HuH-7 (cell line): ENCODE measurements around the gene POLR3GL.

Experiments used
- DNase-seq: peaks from one replicate; pipeline ENCODE4 v3.0.0; 2011; ENCODE audit warnings: low spot score

The POLR3GL gene

DNA sequence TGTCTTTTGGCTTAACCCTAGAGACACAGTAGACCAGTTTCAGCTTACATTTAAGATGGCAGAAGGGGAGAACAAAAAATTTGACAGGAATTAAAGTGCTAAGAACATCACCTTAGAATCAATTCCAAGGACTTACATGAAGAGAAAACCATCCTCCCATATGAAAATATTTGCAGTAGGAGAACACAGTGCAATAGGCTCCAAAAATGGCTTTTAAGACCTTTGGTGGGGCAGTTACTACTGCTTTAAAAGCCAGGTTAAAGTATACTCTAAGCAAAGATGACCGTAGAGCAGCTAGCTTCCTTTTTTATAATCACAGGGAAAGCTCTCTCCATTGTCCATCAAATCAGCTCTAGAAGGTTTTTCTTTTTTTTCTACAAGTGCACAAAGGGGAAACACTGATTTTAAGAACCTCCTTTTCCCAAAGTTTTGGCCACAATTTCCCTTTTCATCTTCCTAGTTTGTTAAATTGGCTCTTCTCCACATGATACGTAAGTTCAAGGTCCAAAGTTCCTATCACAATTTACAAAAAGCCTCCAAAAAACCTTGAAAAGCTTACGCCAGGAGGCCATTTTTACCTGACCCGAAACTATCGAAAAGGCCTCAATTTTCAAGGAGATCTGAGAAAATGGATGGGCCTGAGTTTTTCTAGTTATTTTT, 28.6 kb downstream of the POLR3GL start:
- no peak for DNase-seq

GRCh38 chr1:145993618-145994390, 29.3 kb downstream of the POLR3GL start:
- no peak for DNase-seq

DNA sequence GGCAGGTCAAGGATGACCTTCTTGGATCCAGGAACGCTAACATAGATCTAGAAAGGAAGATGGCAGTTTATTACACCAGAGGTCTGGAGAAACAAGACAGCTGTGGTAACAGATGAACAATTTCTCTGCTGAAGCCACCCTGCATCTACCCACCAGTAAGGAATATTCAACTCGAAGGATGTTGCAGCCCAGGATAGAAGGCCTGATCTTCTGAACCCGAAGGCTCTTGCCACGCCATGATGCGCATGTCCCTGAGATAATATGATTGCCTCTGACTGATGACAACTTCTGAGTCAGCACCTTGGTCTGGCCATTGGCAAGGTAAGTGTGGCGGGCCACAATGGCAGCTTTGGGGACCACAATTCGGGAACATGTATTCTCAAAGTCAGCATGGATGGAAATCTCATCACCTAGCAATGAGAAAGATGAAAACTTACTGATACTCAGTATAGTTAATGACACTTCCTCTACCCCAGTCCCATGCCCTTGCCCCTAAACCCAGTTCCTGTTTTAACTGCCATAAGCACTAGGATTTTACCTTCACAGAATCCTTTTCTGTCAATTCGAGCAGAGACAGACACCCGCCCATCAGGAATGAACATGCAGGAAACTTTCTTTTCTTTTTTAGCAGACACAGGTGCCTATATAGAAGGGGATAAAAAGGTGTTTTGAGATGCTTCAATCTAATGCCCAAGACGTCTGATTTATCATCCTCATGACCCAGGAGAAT, 30.1 kb downstream of the POLR3GL start:
- DNase-seq: no peak

GRCh38 chr1:145995148-145995881, 30.8 kb downstream of the POLR3GL start:
- no peak for DNase-seq

- no peak for DNase-seq
Observed at GRCh38 chr1:145995964-145996432, 31.5 kb downstream of the POLR3GL start.

DNA sequence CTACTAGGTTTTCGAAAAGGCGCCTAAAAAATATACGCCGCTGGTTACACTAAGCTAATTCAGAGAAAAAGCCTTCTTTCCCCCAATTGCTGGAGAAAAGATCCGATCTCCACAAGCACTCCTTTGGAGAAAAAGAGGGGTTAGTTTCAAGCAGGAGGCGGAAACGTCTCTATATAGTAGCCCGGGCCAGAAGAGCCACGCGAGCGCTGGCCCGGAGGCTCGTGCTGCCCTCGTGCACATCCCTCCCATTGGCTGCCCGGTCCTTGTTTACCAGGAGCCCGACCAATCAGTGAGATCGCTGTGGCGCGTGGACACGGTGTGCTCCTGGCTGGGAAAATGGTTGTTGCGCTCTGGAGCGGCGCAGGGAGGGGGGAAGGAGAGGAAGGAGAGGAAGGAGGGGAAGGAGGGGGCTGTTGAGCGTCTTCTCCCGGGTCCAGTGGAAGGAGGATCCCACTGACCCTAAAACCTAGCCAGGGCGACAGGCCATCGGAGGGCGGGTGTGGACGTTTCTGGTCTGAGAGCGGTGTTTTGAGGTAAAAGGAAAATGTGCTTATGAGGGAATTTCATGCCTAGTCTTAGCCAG, 32.0 kb downstream of the POLR3GL start, which contains the start of gene TXNIP:
TSS of gene TXNIP (minus strand) at position 147 of the 583 bp plus-strand sequence. CDS start 313 bp downstream, outside the sequence.
- peak; percentile 92 for DNase-seq

DNA sequence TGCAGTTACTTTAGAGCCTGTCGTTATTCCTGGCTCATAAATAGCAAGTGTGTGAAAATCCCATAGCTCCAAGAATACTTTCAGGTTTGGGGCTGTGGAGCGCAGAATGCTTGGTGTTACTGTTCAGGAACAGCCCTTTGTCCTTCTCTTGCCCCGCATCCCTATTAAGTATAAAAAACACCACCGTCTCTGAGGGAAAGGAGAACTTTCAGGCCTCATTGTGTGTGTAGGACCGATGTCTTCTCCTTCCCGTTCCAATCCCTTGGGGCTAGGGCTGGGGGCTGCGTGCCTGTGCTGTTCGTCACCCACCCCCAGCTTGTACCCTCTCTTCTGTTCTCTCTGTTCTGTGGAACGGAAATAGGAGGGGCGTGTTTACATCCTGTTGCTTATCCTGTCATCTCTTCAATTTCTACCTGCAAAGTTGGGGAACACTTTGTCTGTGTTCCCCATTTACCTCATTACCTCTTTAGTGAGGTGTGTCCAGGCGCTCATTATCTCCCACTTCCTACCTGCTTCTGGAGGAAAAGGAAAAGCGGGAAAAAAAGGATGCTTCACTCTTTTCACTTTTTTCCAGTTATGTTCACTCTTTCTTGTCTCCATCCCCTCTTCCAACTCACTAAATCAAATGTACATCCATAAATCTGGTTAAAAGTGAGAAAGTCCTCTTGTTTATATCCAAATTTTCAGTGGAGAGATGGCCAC, 32.7 kb downstream of the POLR3GL start:
- no peak for DNase-seq

- DNase-seq: no peak
Observed at GRCh38 chr1:145997718-145998023, 33.2 kb downstream of the POLR3GL start.

DNA sequence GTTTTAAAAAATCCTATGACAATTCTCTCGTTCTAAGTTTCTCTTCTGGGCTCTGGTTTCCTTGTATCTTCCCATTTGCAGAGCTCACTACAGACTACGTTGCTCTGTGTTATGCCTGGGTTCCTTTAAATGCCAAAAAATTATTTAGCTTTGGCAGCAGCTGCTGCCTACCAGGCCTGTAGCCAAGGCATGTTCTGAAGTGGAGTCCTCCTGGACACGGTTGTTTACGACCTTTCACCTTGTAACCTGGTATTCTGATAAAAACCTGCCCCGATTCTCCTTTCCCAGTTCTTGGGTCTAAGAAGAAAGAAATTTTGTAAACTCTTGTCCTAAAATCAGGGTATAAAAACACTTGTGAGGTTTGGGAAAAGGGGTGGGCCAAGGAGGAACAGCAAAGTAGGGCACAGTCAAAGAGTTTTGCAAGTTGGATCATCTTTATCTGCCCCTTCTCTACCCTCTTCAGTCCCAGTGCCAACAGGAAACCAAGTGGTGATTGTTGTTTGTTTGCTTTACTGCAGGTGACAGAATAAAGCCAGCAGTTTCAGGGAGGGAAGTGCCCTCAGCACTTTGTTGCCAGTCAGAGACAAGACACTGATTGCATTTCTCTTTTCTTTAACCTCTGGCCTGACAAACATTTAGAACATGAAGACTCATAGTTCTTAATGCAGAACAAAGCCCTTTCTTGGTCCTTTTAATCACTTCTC, 35.0 kb downstream of the POLR3GL start:
- no peak for DNase-seq

DNA sequence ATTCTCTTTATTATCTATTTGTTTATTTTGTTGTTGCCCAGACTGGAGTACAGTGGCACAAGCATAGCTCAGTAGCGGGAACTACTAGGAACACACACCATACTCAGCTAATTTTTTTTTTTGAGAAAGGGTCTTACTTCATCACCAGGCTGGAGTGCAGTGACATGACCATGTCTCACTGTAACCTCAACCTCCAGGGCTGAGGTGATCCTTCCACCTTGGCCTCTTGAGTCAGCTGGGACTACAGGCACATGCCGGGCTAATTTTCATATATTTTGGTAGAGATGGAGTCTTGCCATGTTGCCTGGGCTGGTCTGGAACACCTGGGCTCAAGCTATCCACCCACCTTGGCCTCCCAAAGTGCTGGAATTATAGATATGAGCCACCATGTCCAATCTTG, 37.2 kb downstream of the POLR3GL start:
- no peak for DNase-seq

- DNase-seq: no peak
Observed at GRCh38 chr1:146007489-146008133, 43.1 kb downstream of the POLR3GL start.

GRCh38 chr1:146010126-146010738, 45.7 kb downstream of the POLR3GL start:
- no peak for DNase-seq

DNA sequence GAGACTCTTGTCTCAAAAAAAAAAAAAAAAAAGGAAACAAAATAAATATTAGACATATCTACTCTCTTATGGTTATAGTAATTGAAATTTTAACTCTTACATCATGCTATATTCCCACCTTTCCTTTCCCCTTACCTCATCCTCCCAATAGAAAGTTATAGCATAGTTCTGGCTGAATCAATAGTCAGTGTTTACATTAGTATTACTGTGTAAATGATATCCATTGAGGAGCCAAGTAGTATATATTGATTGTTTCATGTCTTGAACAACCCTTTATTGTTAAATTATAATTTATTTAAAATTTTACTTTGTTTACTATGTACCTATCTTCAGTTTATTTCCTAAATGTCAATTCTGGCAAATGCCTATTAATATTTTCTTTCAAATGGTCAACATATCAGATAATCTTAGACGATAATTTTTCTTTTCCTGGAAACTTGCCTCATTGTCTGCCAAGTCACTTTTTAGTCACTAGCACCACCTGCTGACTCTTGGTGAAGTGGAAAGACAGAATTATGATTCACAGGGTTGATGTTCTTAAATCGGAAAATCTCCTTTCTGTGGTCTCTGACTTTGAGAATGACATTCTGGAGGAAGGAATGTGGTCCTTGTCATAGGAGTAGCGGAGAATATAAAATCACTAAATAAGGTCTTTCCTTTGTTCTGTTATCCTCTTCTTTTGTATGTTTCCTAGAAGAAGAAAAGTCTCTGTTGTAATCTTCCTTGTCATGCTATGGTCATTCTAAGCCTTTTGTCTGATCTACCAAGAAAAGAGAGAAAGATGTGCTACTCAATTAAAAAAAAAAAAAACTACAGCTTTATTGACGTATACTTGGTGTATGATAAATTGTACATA, 48.4 kb downstream of the POLR3GL start:
- peak; percentile 55 for DNase-seq

DNA sequence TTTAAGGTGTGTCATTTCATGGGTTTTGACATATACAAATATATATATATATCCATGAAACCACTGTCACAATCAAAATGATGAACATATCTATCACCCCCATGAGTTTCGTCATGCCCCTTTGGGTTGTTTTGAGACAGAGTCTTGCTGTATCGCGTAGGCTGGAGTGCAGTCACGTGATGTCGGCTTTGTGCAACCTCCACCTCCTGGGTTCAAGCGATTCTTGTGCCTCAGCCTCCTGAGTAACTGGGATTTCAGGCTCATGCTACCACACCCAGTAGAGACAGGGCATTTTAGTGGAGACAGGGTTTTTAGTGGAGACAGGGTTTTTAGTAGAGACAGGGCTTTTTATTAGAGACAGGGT, 49.1 kb downstream of the POLR3GL start:
- DNase-seq: no peak

- no peak for DNase-seq
Observed at GRCh38 chr1:146016891-146017290, 52.4 kb downstream of the POLR3GL start.

DNA sequence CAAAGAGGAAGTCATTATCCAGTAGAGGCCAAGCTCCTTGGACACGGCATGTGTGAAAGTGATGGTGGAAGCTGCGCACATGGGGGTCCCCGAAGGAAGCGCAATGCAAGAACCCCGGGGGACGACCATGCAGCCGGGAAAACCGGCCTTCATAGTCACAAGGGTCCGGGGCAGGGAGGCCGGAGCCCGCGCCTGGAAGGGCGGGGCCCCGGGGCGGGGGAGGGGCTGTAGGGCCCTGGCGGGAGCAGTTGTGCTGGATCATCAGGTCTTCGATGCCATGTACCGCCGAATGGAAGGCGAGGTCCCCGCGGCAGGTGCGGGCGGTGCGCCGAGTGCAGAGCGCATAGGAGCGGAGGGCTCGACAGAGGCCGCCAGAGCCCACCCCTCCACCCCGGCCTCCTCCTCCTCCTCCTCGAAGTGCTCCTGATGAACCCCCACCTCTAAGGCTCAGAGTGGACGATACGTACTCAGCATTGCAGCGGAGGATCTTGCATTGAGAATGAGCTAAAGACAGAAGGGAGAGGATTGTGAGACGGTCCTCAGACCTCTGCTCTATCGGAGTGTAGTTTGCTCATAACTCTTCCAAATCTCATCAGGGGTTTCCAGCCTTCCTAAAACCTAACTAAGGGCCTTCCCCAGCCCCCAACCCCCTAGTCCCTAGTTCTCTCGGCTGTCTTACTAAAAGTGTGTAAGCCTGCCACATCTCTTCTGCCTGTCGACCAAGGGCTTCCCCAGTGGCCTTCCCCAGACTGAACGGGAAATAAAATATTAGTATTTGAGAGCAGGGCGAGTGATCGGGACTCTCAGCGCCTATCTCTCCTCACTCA, 55.0 kb downstream of the POLR3GL start:
- DNase-seq: no peak
